A549 (cell line): ENCODE results near the gene ASIC2.

Experiments used
- CHD2 ChIP-seq: fragments of 150-350 bp; IDR thresholded peaks from 2 replicates; pipeline ENCODE4 v1.6.1; 2014; ENCODE audit warnings: low read length; ENCODE audit not compliant: partially characterized antibody
- NR3C1 ChIP-seq: fragments of >200 bp; sonication (Bioruptor Twin); formaldehyde crosslinking; IDR thresholded peaks from 3 replicates; pipeline ENCODE4 v1.6.1; 2017
- POLR2A ChIP-seq: IDR thresholded peaks from 2 replicates; pipeline ENCODE4 v1.6.1; 2012; ENCODE audit warnings: mild to moderate bottlenecking, low read length
- TF ChIP-seq, protein P1 (sequence below): fragments of >200 bp; sonication (Bioruptor Twin); formaldehyde crosslinking; IDR thresholded peaks from 3 replicates; pipeline ENCODE4 v1.5.1; 2016
- TF ChIP-seq, protein P2 (sequence below): fragments of 200-600 bp; sonication (generic); IDR thresholded peaks from 2 replicates; pipeline ENCODE4 v1.6.1; 2016; ENCODE audit warnings: antibody characterized with exemption, mild to moderate bottlenecking, moderate library complexity

DNA sequence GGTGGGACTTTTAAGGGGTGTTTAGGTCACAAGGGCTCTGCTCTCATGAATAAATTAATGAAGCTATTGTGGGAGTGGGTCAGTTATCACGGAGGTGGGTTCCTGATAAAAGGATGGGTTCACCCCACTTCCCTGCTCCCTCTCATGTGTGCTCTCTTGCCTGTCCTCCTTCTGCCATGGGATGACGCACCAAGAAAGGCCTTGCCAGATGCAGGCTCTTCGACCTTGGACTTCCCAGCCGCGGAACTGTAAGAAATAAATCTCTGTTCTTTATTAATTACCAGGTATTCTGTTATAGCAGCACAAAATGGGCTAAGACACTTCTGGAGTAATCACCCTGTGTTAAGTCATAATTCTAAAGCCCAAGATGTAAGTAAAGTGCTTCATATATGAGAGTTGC is 141.5 kb downstream of the ASIC2 start:
- TF ChIP-seq CHD2 (no peak), POLR2A (no peak), NR3C1 (no peak)
- TF ChIP-seq, protein P1, sequence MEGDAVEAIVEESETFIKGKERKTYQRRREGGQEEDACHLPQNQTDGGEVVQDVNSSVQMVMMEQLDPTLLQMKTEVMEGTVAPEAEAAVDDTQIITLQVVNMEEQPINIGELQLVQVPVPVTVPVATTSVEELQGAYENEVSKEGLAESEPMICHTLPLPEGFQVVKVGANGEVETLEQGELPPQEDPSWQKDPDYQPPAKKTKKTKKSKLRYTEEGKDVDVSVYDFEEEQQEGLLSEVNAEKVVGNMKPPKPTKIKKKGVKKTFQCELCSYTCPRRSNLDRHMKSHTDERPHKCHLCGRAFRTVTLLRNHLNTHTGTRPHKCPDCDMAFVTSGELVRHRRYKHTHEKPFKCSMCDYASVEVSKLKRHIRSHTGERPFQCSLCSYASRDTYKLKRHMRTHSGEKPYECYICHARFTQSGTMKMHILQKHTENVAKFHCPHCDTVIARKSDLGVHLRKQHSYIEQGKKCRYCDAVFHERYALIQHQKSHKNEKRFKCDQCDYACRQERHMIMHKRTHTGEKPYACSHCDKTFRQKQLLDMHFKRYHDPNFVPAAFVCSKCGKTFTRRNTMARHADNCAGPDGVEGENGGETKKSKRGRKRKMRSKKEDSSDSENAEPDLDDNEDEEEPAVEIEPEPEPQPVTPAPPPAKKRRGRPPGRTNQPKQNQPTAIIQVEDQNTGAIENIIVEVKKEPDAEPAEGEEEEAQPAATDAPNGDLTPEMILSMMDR, result no peak
- TF ChIP-seq, protein P2, sequence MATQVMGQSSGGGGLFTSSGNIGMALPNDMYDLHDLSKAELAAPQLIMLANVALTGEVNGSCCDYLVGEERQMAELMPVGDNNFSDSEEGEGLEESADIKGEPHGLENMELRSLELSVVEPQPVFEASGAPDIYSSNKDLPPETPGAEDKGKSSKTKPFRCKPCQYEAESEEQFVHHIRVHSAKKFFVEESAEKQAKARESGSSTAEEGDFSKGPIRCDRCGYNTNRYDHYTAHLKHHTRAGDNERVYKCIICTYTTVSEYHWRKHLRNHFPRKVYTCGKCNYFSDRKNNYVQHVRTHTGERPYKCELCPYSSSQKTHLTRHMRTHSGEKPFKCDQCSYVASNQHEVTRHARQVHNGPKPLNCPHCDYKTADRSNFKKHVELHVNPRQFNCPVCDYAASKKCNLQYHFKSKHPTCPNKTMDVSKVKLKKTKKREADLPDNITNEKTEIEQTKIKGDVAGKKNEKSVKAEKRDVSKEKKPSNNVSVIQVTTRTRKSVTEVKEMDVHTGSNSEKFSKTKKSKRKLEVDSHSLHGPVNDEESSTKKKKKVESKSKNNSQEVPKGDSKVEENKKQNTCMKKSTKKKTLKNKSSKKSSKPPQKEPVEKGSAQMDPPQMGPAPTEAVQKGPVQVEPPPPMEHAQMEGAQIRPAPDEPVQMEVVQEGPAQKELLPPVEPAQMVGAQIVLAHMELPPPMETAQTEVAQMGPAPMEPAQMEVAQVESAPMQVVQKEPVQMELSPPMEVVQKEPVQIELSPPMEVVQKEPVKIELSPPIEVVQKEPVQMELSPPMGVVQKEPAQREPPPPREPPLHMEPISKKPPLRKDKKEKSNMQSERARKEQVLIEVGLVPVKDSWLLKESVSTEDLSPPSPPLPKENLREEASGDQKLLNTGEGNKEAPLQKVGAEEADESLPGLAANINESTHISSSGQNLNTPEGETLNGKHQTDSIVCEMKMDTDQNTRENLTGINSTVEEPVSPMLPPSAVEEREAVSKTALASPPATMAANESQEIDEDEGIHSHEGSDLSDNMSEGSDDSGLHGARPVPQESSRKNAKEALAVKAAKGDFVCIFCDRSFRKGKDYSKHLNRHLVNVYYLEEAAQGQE, result no peak
